OCI-LY3 (cell line): ENCODE data around the gene CACNA2D3.

ENCODE experiments used
- H2AFZ ChIP-seq: fragments of 200-600, 300-600 bp; shearing (Covaris generic); 2 replicates; pipeline ENCODE4 v1.6.0; 2014; ENCODE audit warnings: antibody characterized with exemption, low read depth, low read length
- H3K27ac ChIP-seq: fragments of 200-600, 300-600 bp; sonication (generic); 2 replicates; pipeline ENCODE4 v1.5.1; 2014; ENCODE audit warnings: mild to moderate bottlenecking, low read length, moderate library complexity, mixed read lengths
- H3K27me3 ChIP-seq: fragments of 200-600, 300-600 bp; sonication (generic); 2 replicates; pipeline ENCODE4 v1.6.1; 2014; ENCODE audit warnings: low read depth, low read length, mixed read lengths
- H3K36me3 ChIP-seq: fragments of 200-600, 300-600 bp; sonication (generic); replicated peaks from 2 replicates; pipeline ENCODE3; 2014; ENCODE audit warnings: low read depth, low read length, mixed read lengths
- H3K4me1 ChIP-seq: fragments of 300-600, 200-600 bp; sonication (generic); 2 replicates; pipeline ENCODE4 v1.6.1; 2014; ENCODE audit warnings: low read length, mixed read lengths
- H3K4me2 ChIP-seq: fragments of 200-600, 300-600 bp; sonication (generic); 2 replicates; pipeline ENCODE4 v1.6.1; 2014; ENCODE audit warnings: low read length, mixed read lengths
- H3K4me3 ChIP-seq: fragments of 300-600, 200-600 bp; sonication (generic); 2 replicates; pipeline ENCODE4 v1.5.1; 2014; ENCODE audit warnings: antibody characterized with exemption, mild to moderate bottlenecking, low read length, moderate library complexity
- H3K79me2 ChIP-seq: fragments of 300-600, 200-600 bp; shearing (Covaris generic); 2 replicates; pipeline ENCODE4 v1.6.1; 2014; ENCODE audit warnings: mild to moderate bottlenecking, low read length, mixed read lengths
- H3K9ac ChIP-seq: fragments of 300-600, 200-600 bp; shearing (Covaris generic); 2 replicates; pipeline ENCODE4 v1.6.0; 2014; ENCODE audit warnings: mild to moderate bottlenecking, low read length, moderate library complexity
- H3K9me3 ChIP-seq: fragments of 200-600, 300-600 bp; shearing (Covaris generic); 2 replicates; pipeline ENCODE4 v1.6.1; 2014; ENCODE audit warnings: low read length, mixed read lengths; ENCODE audit not compliant: insufficient read depth
- H4K20me1 ChIP-seq: fragments of 200-600, 300-600 bp; sonication (generic); 2 replicates; pipeline ENCODE4 v1.6.1; 2016; ENCODE audit warnings: low read length, mixed read lengths; ENCODE audit not compliant: insufficient read depth
- EZH2phosphoT487 ChIP-seq: fragments of 200-600 bp; shearing (Covaris generic); IDR thresholded peaks from 2 replicates; pipeline ENCODE4 v1.6.1; 2018; ENCODE audit warnings: antibody characterized with exemption, mixed run types, low read depth
- TF ChIP-seq, protein P1 (sequence below): fragments of 200-600, 300-600 bp; sonication (generic); IDR thresholded peaks from 2 replicates; pipeline ENCODE4 v1.5.1; 2014; ENCODE audit warnings: antibody characterized with exemption, low read length, low read depth

CACNA2D3 gene

DNA sequence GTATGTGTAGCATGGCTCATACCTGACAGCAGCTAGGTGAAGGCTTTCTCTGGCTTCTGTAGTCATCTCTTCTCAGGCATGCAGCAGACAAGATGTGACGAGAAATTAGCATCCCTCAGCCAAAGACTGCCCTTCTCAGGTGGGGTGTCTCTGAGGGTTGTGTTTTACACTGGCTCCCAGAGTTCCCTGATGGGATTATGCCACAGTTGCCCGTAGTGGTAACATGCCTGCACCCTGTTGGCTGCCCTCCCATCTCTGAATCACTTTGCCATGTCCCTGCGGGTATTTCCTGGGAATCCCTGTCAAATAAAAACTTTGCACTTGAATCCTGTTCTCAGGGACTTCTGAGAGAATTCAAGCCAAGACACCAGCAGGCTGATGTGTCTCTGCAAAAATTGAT lies 735.0 kb downstream of the CACNA2D3 start:
- no peaks in the 10 kb centered on the region for H3K9me3 ChIP-seq
- no peaks in the 10 kb centered on the region for H3K4me1 ChIP-seq
- H3K27me3 ChIP-seq = peaks cover 46% of the 10 kb centered on the region
- no peak for TF ChIP-seq EZH2phosphoT487
- TF ChIP-seq, protein P1, sequence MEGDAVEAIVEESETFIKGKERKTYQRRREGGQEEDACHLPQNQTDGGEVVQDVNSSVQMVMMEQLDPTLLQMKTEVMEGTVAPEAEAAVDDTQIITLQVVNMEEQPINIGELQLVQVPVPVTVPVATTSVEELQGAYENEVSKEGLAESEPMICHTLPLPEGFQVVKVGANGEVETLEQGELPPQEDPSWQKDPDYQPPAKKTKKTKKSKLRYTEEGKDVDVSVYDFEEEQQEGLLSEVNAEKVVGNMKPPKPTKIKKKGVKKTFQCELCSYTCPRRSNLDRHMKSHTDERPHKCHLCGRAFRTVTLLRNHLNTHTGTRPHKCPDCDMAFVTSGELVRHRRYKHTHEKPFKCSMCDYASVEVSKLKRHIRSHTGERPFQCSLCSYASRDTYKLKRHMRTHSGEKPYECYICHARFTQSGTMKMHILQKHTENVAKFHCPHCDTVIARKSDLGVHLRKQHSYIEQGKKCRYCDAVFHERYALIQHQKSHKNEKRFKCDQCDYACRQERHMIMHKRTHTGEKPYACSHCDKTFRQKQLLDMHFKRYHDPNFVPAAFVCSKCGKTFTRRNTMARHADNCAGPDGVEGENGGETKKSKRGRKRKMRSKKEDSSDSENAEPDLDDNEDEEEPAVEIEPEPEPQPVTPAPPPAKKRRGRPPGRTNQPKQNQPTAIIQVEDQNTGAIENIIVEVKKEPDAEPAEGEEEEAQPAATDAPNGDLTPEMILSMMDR = no peak
- H3K9ac ChIP-seq = no peak overlapping the region
- no peak overlapping the region for H3K4me2 ChIP-seq
- no peak overlapping the region for H3K4me3 ChIP-seq
- H2AFZ ChIP-seq = no peak overlapping the region
- no peaks in the 10 kb centered on the region for H3K79me2 ChIP-seq
- no peaks in the 10 kb centered on the region for H3K36me3 ChIP-seq
- H4K20me1 ChIP-seq = no peaks in the 10 kb centered on the region
- no peak overlapping the region for H3K27ac ChIP-seq

DNA sequence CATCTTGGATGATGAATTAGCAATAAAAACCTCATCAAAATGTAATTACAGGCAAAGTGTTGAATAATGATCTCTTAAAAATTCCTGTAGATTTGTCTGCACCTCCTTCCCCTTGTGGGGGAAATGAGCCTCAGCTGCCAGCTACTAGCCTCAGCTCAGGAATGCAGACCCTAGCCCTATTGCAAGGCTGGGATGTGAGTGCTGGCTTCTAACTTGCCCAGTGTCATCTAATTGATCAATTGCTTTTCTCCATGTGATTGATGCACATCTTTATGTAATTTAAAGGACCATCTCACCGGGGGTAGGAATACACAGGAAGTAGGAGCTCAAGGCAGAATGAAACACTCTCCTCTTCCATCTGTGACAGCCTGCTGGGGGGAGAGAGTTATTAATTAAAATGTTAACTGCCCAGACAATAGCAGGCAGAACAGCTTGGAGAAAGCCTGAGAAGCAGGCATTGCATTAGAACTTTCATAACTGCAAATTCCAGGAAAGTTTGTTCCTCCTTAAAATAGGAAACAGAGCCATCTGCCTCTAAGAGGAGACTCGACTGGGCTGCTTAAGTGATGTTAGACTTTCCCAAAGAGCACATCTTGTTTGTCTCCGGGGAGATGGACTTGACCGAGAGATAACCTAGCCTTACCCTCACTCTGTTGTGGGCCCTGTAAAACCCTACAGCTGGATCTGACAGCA lies 735.9 kb downstream of the CACNA2D3 start:
- Histone ChIP-seq H3K9ac (no peak overlapping the region), H3K9me3 (no peaks in the 10 kb centered on the region), H3K4me2 (no peak overlapping the region), H4K20me1 (no peaks in the 10 kb centered on the region), H2AFZ (no peak overlapping the region), H3K4me3 (no peak overlapping the region), H3K4me1 (no peaks in the 10 kb centered on the region), H3K36me3 (no peaks in the 10 kb centered on the region), H3K27me3 (peaks cover 46% of the 10 kb centered on the region), H3K27ac (no peak overlapping the region), H3K79me2 (no peaks in the 10 kb centered on the region)
- TF ChIP-seq, protein P1 = no peak
- TF ChIP-seq EZH2phosphoT487 = no peak

DNA sequence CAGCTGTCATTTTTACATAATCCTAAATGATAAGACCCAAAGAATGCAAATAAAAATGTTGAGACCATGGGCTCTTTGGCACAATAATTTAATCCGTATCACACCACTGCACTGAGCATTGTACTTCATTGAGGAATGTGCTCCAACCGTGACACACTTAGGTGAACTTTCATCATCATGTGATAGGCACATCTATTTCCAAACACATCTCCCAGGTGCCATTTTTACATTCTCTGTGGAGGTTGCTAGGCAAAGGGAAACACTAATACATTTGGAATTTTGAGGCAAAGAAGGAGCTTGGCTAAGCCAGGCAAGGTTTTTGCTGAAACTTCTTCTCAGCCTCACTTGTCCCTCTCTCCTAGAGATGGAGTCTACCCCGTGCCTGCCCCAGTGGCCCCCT lies 736.8 kb downstream of the CACNA2D3 start:
- H3K79me2 ChIP-seq = no peaks in the 10 kb centered on the region
- no peak overlapping the region for H3K4me2 ChIP-seq
- peaks cover 49% of the 10 kb centered on the region for H3K27me3 ChIP-seq
- no peak overlapping the region for H3K9ac ChIP-seq
- no peak overlapping the region for H2AFZ ChIP-seq
- H3K27ac ChIP-seq = no peak overlapping the region
- H3K4me3 ChIP-seq = no peak overlapping the region
- no peaks in the 10 kb centered on the region for H3K9me3 ChIP-seq
- TF ChIP-seq, protein P1 = no peak
- TF ChIP-seq EZH2phosphoT487 = no peak
- no peaks in the 10 kb centered on the region for H3K36me3 ChIP-seq
- H3K4me1 ChIP-seq = no peaks in the 10 kb centered on the region
- no peaks in the 10 kb centered on the region for H4K20me1 ChIP-seq

DNA sequence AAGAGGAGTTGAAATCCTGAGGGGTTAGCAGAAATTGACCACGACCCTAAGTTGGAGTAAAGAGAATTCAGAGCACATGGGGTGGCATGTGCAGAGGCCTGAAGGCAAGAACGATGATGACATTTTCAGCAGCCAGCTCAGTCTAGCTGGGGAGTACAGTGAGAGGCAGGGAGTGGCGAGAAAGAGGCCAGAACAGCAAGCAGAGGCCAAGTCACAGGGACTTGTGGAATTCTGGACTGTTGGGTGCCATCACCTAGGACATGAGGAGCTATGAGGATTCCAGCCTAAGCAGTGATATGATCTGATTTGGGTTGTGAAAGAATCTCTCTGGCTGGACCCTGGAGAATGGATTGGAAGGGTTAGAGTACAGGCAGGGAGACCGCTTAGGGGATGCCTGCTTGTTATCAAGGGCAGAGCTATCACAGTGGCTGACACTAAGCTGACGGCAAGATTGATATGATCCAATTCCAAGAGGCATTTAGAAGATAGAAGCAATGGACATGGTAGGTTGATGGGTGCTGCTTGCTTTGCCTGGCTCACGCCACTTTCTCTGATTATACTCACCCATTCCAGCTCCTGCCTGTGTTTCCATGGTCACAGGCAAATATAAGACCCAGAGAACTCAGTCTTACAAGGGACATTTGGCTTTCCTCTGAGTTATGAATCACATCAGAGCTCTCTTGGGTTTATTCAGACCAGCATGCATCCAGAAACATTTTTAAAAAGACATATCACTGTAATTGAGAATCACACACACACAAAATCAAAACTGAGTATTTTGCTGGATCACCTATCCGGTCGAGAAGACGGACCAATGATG lies 739.1 kb downstream of the CACNA2D3 start:
- Histone ChIP-seq H3K79me2 (no peaks in the 10 kb centered on the region), H3K27ac (no peak overlapping the region), H3K4me2 (no peak overlapping the region), H3K9me3 (no peaks in the 10 kb centered on the region), H4K20me1 (no peaks in the 10 kb centered on the region), H3K9ac (no peak overlapping the region), H3K4me3 (no peak overlapping the region), H3K4me1 (no peaks in the 10 kb centered on the region), H2AFZ (no peak overlapping the region), H3K36me3 (no peaks in the 10 kb centered on the region), H3K27me3 (peaks cover 39% of the 10 kb centered on the region)
- no peak for TF ChIP-seq EZH2phosphoT487
- TF ChIP-seq, protein P1 = no peak
